Vagina (tissue), 2 donors: ENCODE data around the gene ATP11B.

ENCODE experiments used
- CTCF ChIP-seq, 3 experiments: fragments of 450-650 bp in 2 of 3; fragments of 200-600 bp in 1 of 3; sonication (generic) in 1 of 3; IDR thresholded peaks; one replicate each; pipeline ENCODE4 v1.5.1; 2017 to 2019; ENCODE audit warnings: antibody characterized with exemption in 3 of 3, mild to moderate bottlenecking in 2 of 3, moderate library complexity in 2 of 3
- POLR2A ChIP-seq, 2 donors: fragments of 450-650 bp; IDR thresholded peaks; one replicate each; pipeline ENCODE4 v1.6.1; 2017; ENCODE audit warnings: antibody characterized with exemption in 2 of 2, mild to moderate bottlenecking in 2 of 2, moderate library complexity in 2 of 2
- POLR2AphosphoS5 ChIP-seq, 2 donors: sonication (generic); formaldehyde crosslinking; IDR thresholded peaks; one replicate each; pipeline ENCODE4 v1.9.0; 2017; ENCODE audit warnings: antibody characterized with exemption in 2 of 2, mild to moderate bottlenecking in 2 of 2, low read depth in 1 of 2; ENCODE audit not compliant: insufficient read depth in 1 of 2

- TF ChIP-seq CTCF (IDR thresholded peaks at IDR 0.05) (no peak), POLR2A (IDR thresholded peaks at IDR 0.05) (no peak), POLR2AphosphoS5 (IDR thresholded peaks at IDR 0.05; ENCODE audit: insufficient read depth in 1 of 2, low read depth in 1 of 2) (no peak)
Observed at GRCh38 chr3:182908471-182908870, 115.2 kb downstream of the ATP11B start.
